GM18508 (cell line): ENCODE measurements around the gene C4orf54.

ENCODE experiments used
- ATAC-seq: cut with Tn5 transposase; IDR thresholded peaks from one replicate; pipeline ENCODE4 v1.9.1; 2021; ENCODE audit warnings: moderate number of reproducible peaks; ENCODE audit not compliant: insufficient read depth, unreplicated experiment

Gene C4orf54

GRCh38 chr4:99628040-99628439, 29.6 kb downstream of the C4orf54 start:
- no peak for ATAC-seq

- ATAC-seq = peak; percentile 50
Observed at GRCh38 chr4:99625369-99625768, 32.3 kb downstream of the C4orf54 start.

- ATAC-seq = no peak
Observed at GRCh38 chr4:99624141-99624719, 33.4 kb downstream of the C4orf54 start.

GRCh38 chr4:99622341-99622740, 35.3 kb downstream of the C4orf54 start:
- ATAC-seq = no peak

GRCh38 chr4:99617374-99617773, 40.3 kb downstream of the C4orf54 start:
- no peak for ATAC-seq

GRCh38 chr4:99615170-99615820, 42.3 kb downstream of the C4orf54 start:
- no peak for ATAC-seq

GRCh38 chr4:99614491-99614890, 43.1 kb downstream of the C4orf54 start:
- no peak for ATAC-seq

GRCh38 chr4:99612704-99613103, 44.9 kb downstream of the C4orf54 start:
- no peak for ATAC-seq

- no peak for ATAC-seq
Observed at GRCh38 chr4:99612281-99612680, 45.3 kb downstream of the C4orf54 start.

- ATAC-seq = no peak
Observed at GRCh38 chr4:99610605-99611175, 46.9 kb downstream of the C4orf54 start.

GRCh38 chr4:99608417-99608816, 49.2 kb downstream of the C4orf54 start:
- ATAC-seq = no peak
